T-cell (primary cell): Measurements from ENCODE around the gene GDPGP1. TPM values are rescaled to one million over a fixed set of nuclear protein-coding genes. Genes with fewer than 3 reads are reported as not detected.
"Not testable (repeated sequence)": the region's sequence is repeated elsewhere in the genome, so short reads cannot be mapped to it uniquely, and the experiment has no call there.

Experiments
- ATAC-seq, 4 experiments: fragments of 200-7000 bp in 3 of 4; fragments of 150-1000 bp in 1 of 4; cut with Tn5 transposase; replicated peaks in 1 of 4; 1 replicate in 3 of 4; 2 replicates in 1 of 4; pipeline ENCODE4 v1.10.0; 2021; ENCODE audit warnings: moderate library complexity in 3 of 4, mild to moderate bottlenecking in 2 of 4, moderate number of reproducible peaks in 1 of 4
- CTCF ChIA-PET, 2 donors: fragments of 300-600 bp; sonication (Branson Sonifier 250); formaldehyde crosslinking; loops; one replicate each; lab custom pipeline; 2022; ENCODE audit warnings: antibody characterized with exemption in 2 of 2; lab: Charles Lee
- POLR2A ChIA-PET, 2 donors: fragments of 300-600 bp; sonication (Branson Sonifier 250); formaldehyde crosslinking; loops; one replicate each; lab custom pipeline; 2022; ENCODE audit warnings: antibody characterized with exemption in 2 of 2; lab: Charles Lee
- DNase-seq, 35 experiments: peaks; one replicate each; pipeline versions ENCODE4 v3.0.0 to v3.0.0-alpha.2; 2013 to 2023
- H3K27ac ChIP-seq: one replicate; pipeline ENCODE4 v1.5.1; 2013; ENCODE audit warnings: low read length
- H3K27me3 ChIP-seq, 2 experiments: replicated peaks in 1 of 2; 1 replicate in 1 of 2; 2 replicates in 1 of 2; pipeline versions ENCODE4 v1.6.1 to v1.7.0; 2013; ENCODE audit warnings: low read length in 1 of 2, mixed read lengths in 1 of 2; ENCODE audit not compliant: control insufficient read depth in 2 of 2, insufficient read depth in 2 of 2; ENCODE audit errors: extremely low read depth in 1 of 2
- H3K36me3 ChIP-seq, 2 donors: 1 replicate in 1 of 2; 2 replicates in 1 of 2; pipeline versions ENCODE4 v1.6.1 to v1.7.0; 2013; ENCODE audit warnings: low read length in 1 of 2; ENCODE audit not compliant: control insufficient read depth in 2 of 2, insufficient read depth in 1 of 2; ENCODE audit errors: extremely low read depth in 1 of 2
- H3K4me1 ChIP-seq, 2 experiments: 1 replicate in 1 of 2; 2 replicates in 1 of 2; pipeline versions ENCODE4 v1.6.1 to v1.7.0; 2013; ENCODE audit warnings: low read length in 2 of 2, mixed read lengths in 1 of 2; ENCODE audit not compliant: insufficient read depth in 2 of 2, control insufficient read depth in 1 of 2; ENCODE audit errors: extremely low read depth in 1 of 2
- H3K4me3 ChIP-seq, 2 donors: 1 replicate in 1 of 2; 2 replicates in 1 of 2; pipeline versions ENCODE4 v1.5.1 to v1.7.0; 2013; ENCODE audit warnings: mild to moderate bottlenecking in 2 of 2, low read length in 1 of 2, moderate library complexity in 1 of 2; ENCODE audit not compliant: control insufficient read depth in 1 of 2; ENCODE audit errors: extremely low read depth in 1 of 2
- H3K9me3 ChIP-seq: 2 replicates; pipeline ENCODE4 v1.7.0; 2013
- H3K27ac Mint-ChIP-seq, 2 donors: one replicate each; pipeline ENCODE4 v1.8.0; 2020 to 2021; ENCODE audit warnings: mild to moderate bottlenecking in 2 of 2, mixed read lengths in 2 of 2
- H3K27me3 Mint-ChIP-seq, 2 donors: one replicate each; pipeline ENCODE4 v1.8.0; 2021 to 2022; ENCODE audit warnings: mixed read lengths in 2 of 2
- H3K36me3 Mint-ChIP-seq: one replicate; pipeline ENCODE4 v1.8.0; 2021; ENCODE audit warnings: mixed read lengths
- H3K4me1 Mint-ChIP-seq, 3 donors: one replicate each; pipeline ENCODE4 v1.8.0; 2020 to 2022; ENCODE audit warnings: mixed read lengths in 3 of 3, mild to moderate bottlenecking in 1 of 3
- H3K4me3 Mint-ChIP-seq, 3 donors: one replicate each; pipeline ENCODE4 v1.8.0; 2020 to 2022; ENCODE audit warnings: mild to moderate bottlenecking in 3 of 3, mixed read lengths in 3 of 3, moderate library complexity in 3 of 3
- H3K9me3 Mint-ChIP-seq, 3 donors: one replicate each; pipeline ENCODE4 v1.8.0; 2020 to 2022; ENCODE audit warnings: mixed read lengths in 3 of 3
- WGBS: methylation state at CpG from one replicate; pipeline ENCODE4 v1.1.5; 2013; ENCODE audit warnings: missing lambda C conversion rate; ENCODE audit not compliant: insufficient coverage; 5-methylcytosine and 5-hydroxymethylcytosine counted together
- total RNA-seq, 35 experiments: library from RNA in 6 of 35; stranded (reverse) in 6 of 35; fragments of 120-200 nt in 1 of 35; gene quantifications; one replicate each; pipeline versions ENCODE4 v1.2.1 to v1.2.4 and lab custom pipeline; 2013 to 2026

Gene GDPGP1
- total RNA-seq, 5 donors from 2014 or later (not counting 1 experiment from before 2014, with no cell fraction given) = 7.9 to 14.5 (median 12.1) TPM

GRCh38 chr15:90278467-90278866, 44.5 kb downstream of the GDPGP1 start:
- not testable (repeated sequence) for H3K4me1 ChIP-seq, H3K27ac ChIP-seq, H3K9me3 ChIP-seq, H3K27ac Mint-ChIP-seq, DNase-seq, H3K36me3 ChIP-seq, H3K27me3 ChIP-seq, H3K27me3 Mint-ChIP-seq, H3K4me3 ChIP-seq, H3K4me1 Mint-ChIP-seq, H3K4me3 Mint-ChIP-seq, H3K9me3 Mint-ChIP-seq, ATAC-seq
- 97% methylated on average over 9 of the region's 12 CpGs for WGBS
- H3K36me3 Mint-ChIP-seq = peaks cover 14% of the 10 kb centered on the region
- CTCF ChIA-PET = interaction anchor here in 1 of 2 donors (0.7 to 1.0 kb wide), 2 partner anchors 40 to 420 kb away, joined by 3 to 4 read pairs; no protein-coding TSS in a partner anchor
- POLR2A ChIA-PET = interaction anchor here in 1 of 2 donors (1.1 kb wide), 1 partner anchor 57 kb away, joined by 4 read pairs; no protein-coding TSS in a partner anchor

GRCh38 chr15:90280743-90281142, 46.7 kb downstream of the GDPGP1 start:
- WGBS = 100% methylated on average over 2 of the region's 5 CpGs
- CTCF ChIA-PET, POLR2A ChIA-PET, H3K36me3 ChIP-seq, H3K27ac Mint-ChIP-seq, H3K27me3 ChIP-seq, ATAC-seq, DNase-seq, H3K9me3 Mint-ChIP-seq, H3K27me3 Mint-ChIP-seq, H3K9me3 ChIP-seq, H3K4me1 Mint-ChIP-seq, H3K4me3 Mint-ChIP-seq, H3K36me3 Mint-ChIP-seq, H3K4me1 ChIP-seq, H3K27ac ChIP-seq, H3K4me3 ChIP-seq: not testable (repeated sequence)

GRCh38 chr15:90281637-90282036, 47.6 kb downstream of the GDPGP1 start:
- H3K27me3 ChIP-seq, ATAC-seq, H3K27ac Mint-ChIP-seq, H3K9me3 ChIP-seq, H3K36me3 Mint-ChIP-seq, H3K4me3 Mint-ChIP-seq, H3K27me3 Mint-ChIP-seq, H3K4me3 ChIP-seq, H3K4me1 Mint-ChIP-seq, H3K27ac ChIP-seq, H3K9me3 Mint-ChIP-seq, DNase-seq, H3K36me3 ChIP-seq, H3K4me1 ChIP-seq, POLR2A ChIA-PET: not testable (repeated sequence)
- WGBS = 96% methylated on average over 4 of the region's 6 CpGs
- CTCF ChIA-PET = interaction anchor here in 1 of 2 donors (1.0 to 1.3 kb wide), 2 partner anchors 20 to 34 kb away, joined by 3 read pairs; no protein-coding TSS in a partner anchor

GRCh38 chr15:90286678-90287077, 52.7 kb downstream of the GDPGP1 start:
- Mint-ChIP-seq H3K9me3 (no peaks in the 10 kb centered on the region), H3K27ac (no peak overlapping the region), H3K27me3 (no peaks in the 10 kb centered on the region), H3K36me3 (no peaks in the 10 kb centered on the region), H3K4me3 (no peak overlapping the region), H3K4me1 (no peaks in the 10 kb centered on the region)
- ATAC-seq = peak; percentile 61 to 91 (median 74)
- Histone ChIP-seq H3K9me3 (no peaks in the 10 kb centered on the region), H3K36me3 (no peaks in the 10 kb centered on the region), H3K27me3 (peaks cover 0 to under 1% of the 10 kb centered on the region in 2 experiments), H3K27ac (no peak overlapping the region), H3K4me3 (no peak overlapping the region), H3K4me1 (no peaks in the 10 kb centered on the region)
- ChIA-PET POLR2A (no interaction called here), CTCF (interaction anchor here (0.6 to 1.4 kb wide), 8 partner anchors 15 to 546 kb away, joined by 3 to 9 read pairs (median 4); no protein-coding TSS in a partner anchor)
- DNase-seq = peak in 31 of 35 experiments; percentile 19 to 75 (median 41)

- Histone ChIP-seq H3K4me3 (no peak overlapping the region), H3K27me3 (peaks cover 0 to 4% of the 10 kb centered on the region in 2 experiments), H3K4me1 (no peaks in the 10 kb centered on the region), H3K36me3 (no peaks in the 10 kb centered on the region), H3K9me3 (no peaks in the 10 kb centered on the region), H3K27ac (no peak overlapping the region)
- Mint-ChIP-seq H3K4me3 (no peak overlapping the region), H3K27me3 (no peaks in the 10 kb centered on the region), H3K4me1 (no peaks in the 10 kb centered on the region), H3K27ac (no peak overlapping the region), H3K9me3 (no peaks in the 10 kb centered on the region), H3K36me3 (no peaks in the 10 kb centered on the region)
- CTCF ChIA-PET = interaction anchor here (0.6 to 1.4 kb wide), 7 partner anchors 15 to 546 kb away, joined by 3 to 9 read pairs (median 5); no protein-coding TSS in a partner anchor
- no peak for DNase-seq
- no CpG with 5 or more reads among the region's 5 CpGs for WGBS
- POLR2A ChIA-PET = no interaction called here
- ATAC-seq = no peak
These were observed 53.1 kb downstream of the GDPGP1 start for GRCh38 chr15:90287101-90287500.

- ChIA-PET CTCF (interaction anchor here in 1 of 2 donors (0.6 kb wide), 1 partner anchor 109 kb away, joined by 3 read pairs; no protein-coding TSS in a partner anchor), POLR2A (interaction anchor here in 1 of 2 donors (0.7 kb wide), 1 partner anchor 96 kb away, joined by 6 read pairs; no protein-coding TSS in a partner anchor)
- Histone ChIP-seq H3K9me3 (no peaks in the 10 kb centered on the region), H3K36me3 (no peaks in the 10 kb centered on the region), H3K27me3 (peaks cover 0 to 7% of the 10 kb centered on the region in 2 experiments), H3K4me3 (no peak overlapping the region), H3K4me1 (no peaks in the 10 kb centered on the region), H3K27ac (no peak overlapping the region)
- DNase-seq = no peak
- Mint-ChIP-seq H3K4me1 (peaks cover 0 to under 1% (median 0%) of the 10 kb centered on the region in 3 donors), H3K27ac (no peak overlapping the region), H3K9me3 (no peaks in the 10 kb centered on the region), H3K27me3 (no peaks in the 10 kb centered on the region), H3K36me3 (no peaks in the 10 kb centered on the region), H3K4me3 (no peak overlapping the region)
- no peak for ATAC-seq
- 81% methylated on average over 2 of the region's 6 CpGs for WGBS
These were observed 53.9 kb downstream of the GDPGP1 start for GRCh38 chr15:90287946-90288345.
